GM12872 (cell line): ENCODE results near the gene GALNT9.

Experiments
- CTCF ChIP-seq: IDR thresholded peaks from 3 replicates; pipeline ENCODE4 v1.5.1; 2011; ENCODE audit warnings: low read depth, mild to moderate bottlenecking, low read length, moderate library complexity; ENCODE audit not compliant: insufficient read depth

Gene GALNT9

GRCh38 chr12:132338781-132339180, 9.4 kb upstream of the GALNT9 start:
- no peak for TF ChIP-seq CTCF

GRCh38 chr12:132338311-132338710, 8.9 kb upstream of the GALNT9 start:
- TF ChIP-seq CTCF, result no peak

- no peak for TF ChIP-seq CTCF
Observed at GRCh38 chr12:132337557-132337956, 8.2 kb upstream of the GALNT9 start.

- TF ChIP-seq CTCF, result no peak
Observed at GRCh38 chr12:132336451-132337413, 7.3 kb upstream of the GALNT9 start.

- no peak for TF ChIP-seq CTCF
Observed at GRCh38 chr12:132335179-132335756, 5.9 kb upstream of the GALNT9 start.

- no peak for TF ChIP-seq CTCF
Observed at GRCh38 chr12:132333766-132334165, 4.4 kb upstream of the GALNT9 start.

GRCh38 chr12:132333273-132333672, 3.9 kb upstream of the GALNT9 start:
- TF ChIP-seq CTCF, result no peak
